NCI-H2029 (cell line): ENCODE results near the gene MAP3K12.

ENCODE experiments used
- DNase-seq: peaks from one replicate; lab custom pipeline; 2025; lab: John Stamatoyannopoulos, UW

Gene MAP3K12

GRCh38 chr12:53507603-53507885, 8.3 kb upstream of the MAP3K12 start:
- no peak for DNase-seq

- no peak for DNase-seq
Measured at GRCh38 chr12:53506881-53507602, 7.8 kb upstream of the MAP3K12 start, which contains the start of gene NPFF. Gene NPFF, minus strand, starts transcription at chr12:53507484. Its CDS starts 10 bp downstream, at chr12:53507474.

GRCh38 chr12:53506450-53506785, 7.2 kb upstream of the MAP3K12 start:
- no peak for DNase-seq

- no peak for DNase-seq
Measured at GRCh38 chr12:53505555-53506449, 6.5 kb upstream of the MAP3K12 start.

GRCh38 chr12:53505086-53505485, 5.8 kb upstream of the MAP3K12 start:
- no peak for DNase-seq

- no peak for DNase-seq
Measured at GRCh38 chr12:53504004-53504920, 5.0 kb upstream of the MAP3K12 start.

GRCh38 chr12:53502983-53503728, 3.9 kb upstream of the MAP3K12 start:
- DNase-seq = no peak

- DNase-seq = no peak
Measured at GRCh38 chr12:53502331-53502730, 3.1 kb upstream of the MAP3K12 start.

- no peak for DNase-seq
Measured at GRCh38 chr12:53501615-53502181, 2.4 kb upstream of the MAP3K12 start.

- peak; percentile 99 for DNase-seq
Measured at GRCh38 chr12:53500776-53501614, 1.7 kb upstream of the MAP3K12 start, which contains the start of gene TARBP2. Gene TARBP2, plus strand, starts transcription at chr12:53501283. Its CDS starts 126 bp downstream, at chr12:53501409.

- no peak for DNase-seq
Measured at GRCh38 chr12:53500142-53500775, 1.0 kb upstream of the MAP3K12 start.

- DNase-seq = no peak
Measured at GRCh38 chr12:53498235-53498630, 1.0 kb downstream of the MAP3K12 start.

GRCh38 chr12:53497461-53497860, 1.8 kb downstream of the MAP3K12 start:
- DNase-seq = no peak

- no peak for DNase-seq
Measured at GRCh38 chr12:53496752-53497032, 2.6 kb downstream of the MAP3K12 start.

GRCh38 chr12:53495903-53496751, 3.1 kb downstream of the MAP3K12 start:
- no peak for DNase-seq

- no peak for DNase-seq
Measured at GRCh38 chr12:53493610-53494391, 5.5 kb downstream of the MAP3K12 start.

GRCh38 chr12:53492830-53493609, 6.2 kb downstream of the MAP3K12 start:
- DNase-seq = peak; percentile 87
